GM21360 (cell line): ENCODE data around the gene ZDHHC7.

Source experiments
- ATAC-seq: cut with Tn5 transposase; IDR thresholded peaks from one replicate; pipeline ENCODE4 v1.9.1; 2021; ENCODE audit warnings: mild to moderate bottlenecking, moderate library complexity; ENCODE audit not compliant: unreplicated experiment

ZDHHC7 gene

GRCh38 chr16:84925092-84925772 is 86.1 kb downstream of the ZDHHC7 start:
- ATAC-seq: no peak

- ATAC-seq: no peak
These were observed 86.8 kb downstream of the ZDHHC7 start for GRCh38 chr16:84924331-84925091.
